Thoracic aorta (tissue), 2 donors: ENCODE results near the gene RGP1. TPM values are rescaled to one million over a fixed set of nuclear protein-coding genes. Genes with fewer than 3 reads are reported as not detected.

Experiments used
- ATAC-seq: fragments of 150-250 bp; one replicate; pipeline ENCODE4 v1.8.0; 2017; ENCODE audit warnings: low read depth; ENCODE audit not compliant: insufficient number of reproducible peaks, low FRiP score
- DNase-seq: peaks from one replicate; pipeline ENCODE4 v3.0.0-alpha.2; 2020; ENCODE audit warnings: low spot score
- H3K27ac ChIP-seq, 2 donors: fragments of 200-600 bp; sonication (generic); 1 replicate in 1 of 2; 2 replicates in 1 of 2; pipeline ENCODE4 v1.5.1; 2016; ENCODE audit warnings: mild to moderate bottlenecking in 2 of 2, moderate library complexity in 2 of 2
- H3K27me3 ChIP-seq: fragments of 200-600 bp; sonication (generic); replicated peaks from 2 replicates; pipeline ENCODE4 v1.6.0; 2016; ENCODE audit warnings: mild to moderate bottlenecking; ENCODE audit not compliant: insufficient read depth
- H3K36me3 ChIP-seq: fragments of 200-600 bp; sonication (generic); one replicate; pipeline ENCODE4 v1.5.1; 2016
- H3K4me1 ChIP-seq, 2 donors: fragments of 200-600 bp; sonication (generic); 1 replicate in 1 of 2; 2 replicates in 1 of 2; pipeline versions ENCODE4 v1.5.1 to v1.6.0; 2016; ENCODE audit warnings: low read depth in 2 of 2, mild to moderate bottlenecking in 1 of 2; ENCODE audit not compliant: control insufficient read depth in 1 of 2
- H3K4me3 ChIP-seq: fragments of 200-600 bp; sonication (generic); 2 replicates; pipeline ENCODE4 v1.5.1; 2016; ENCODE audit warnings: mild to moderate bottlenecking
- H3K9me3 ChIP-seq: fragments of 200-600 bp; sonication (generic); 2 replicates; pipeline ENCODE4 v1.5.1; 2016
- total RNA-seq, 2 donors: library from RNA; depleted of rRNA; stranded (reverse); fragments of >200 nt; gene quantifications; one replicate each; pipeline versions ENCODE4 v1.1.0 to v1.2.3, GENCODE V29; 2016
- TF ChIP-seq, protein P1 (sequence below): fragments of 200-600 bp; sonication (generic); IDR thresholded peaks from one replicate; pipeline ENCODE4 v1.5.1; 2019; ENCODE audit warnings: antibody characterized with exemption

Gene RGP1
- total RNA-seq, 2 donors from 2014 or later, result 23.0 to 24.5 TPM

DNA sequence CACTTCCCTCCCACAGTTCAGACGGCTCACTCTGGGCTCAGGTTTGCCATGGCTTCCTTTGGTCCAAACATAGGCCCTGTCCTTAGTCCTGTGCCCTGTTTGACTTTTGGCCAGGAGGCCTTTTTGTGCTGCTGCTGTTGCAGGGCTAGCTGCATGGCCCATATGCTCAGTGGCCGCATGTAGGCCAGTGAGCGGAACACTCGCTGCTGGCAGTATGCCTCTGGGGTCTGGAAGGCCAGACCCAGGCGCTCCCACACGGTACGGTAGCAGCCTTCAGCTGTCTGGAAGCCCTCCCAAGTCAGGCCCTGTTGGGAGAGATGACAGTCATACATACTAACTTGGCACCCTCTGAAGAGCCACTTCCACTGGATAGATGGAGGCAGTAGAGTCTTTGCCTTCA is 11.9 kb upstream of the RGP1 start:
- no peak for ATAC-seq
- Histone ChIP-seq H3K4me3 (no peak overlapping the region), H3K9me3 (no peaks in the 10 kb centered on the region), H3K4me1 (peaks cover 11 to 17% of the 10 kb centered on the region in 2 donors), H3K36me3 (peaks cover 66% of the 10 kb centered on the region), H3K27ac (no peak overlapping the region), H3K27me3 (no peaks in the 10 kb centered on the region)
- TF ChIP-seq, protein P1, sequence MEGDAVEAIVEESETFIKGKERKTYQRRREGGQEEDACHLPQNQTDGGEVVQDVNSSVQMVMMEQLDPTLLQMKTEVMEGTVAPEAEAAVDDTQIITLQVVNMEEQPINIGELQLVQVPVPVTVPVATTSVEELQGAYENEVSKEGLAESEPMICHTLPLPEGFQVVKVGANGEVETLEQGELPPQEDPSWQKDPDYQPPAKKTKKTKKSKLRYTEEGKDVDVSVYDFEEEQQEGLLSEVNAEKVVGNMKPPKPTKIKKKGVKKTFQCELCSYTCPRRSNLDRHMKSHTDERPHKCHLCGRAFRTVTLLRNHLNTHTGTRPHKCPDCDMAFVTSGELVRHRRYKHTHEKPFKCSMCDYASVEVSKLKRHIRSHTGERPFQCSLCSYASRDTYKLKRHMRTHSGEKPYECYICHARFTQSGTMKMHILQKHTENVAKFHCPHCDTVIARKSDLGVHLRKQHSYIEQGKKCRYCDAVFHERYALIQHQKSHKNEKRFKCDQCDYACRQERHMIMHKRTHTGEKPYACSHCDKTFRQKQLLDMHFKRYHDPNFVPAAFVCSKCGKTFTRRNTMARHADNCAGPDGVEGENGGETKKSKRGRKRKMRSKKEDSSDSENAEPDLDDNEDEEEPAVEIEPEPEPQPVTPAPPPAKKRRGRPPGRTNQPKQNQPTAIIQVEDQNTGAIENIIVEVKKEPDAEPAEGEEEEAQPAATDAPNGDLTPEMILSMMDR, result no peak
- no peak for DNase-seq

DNA sequence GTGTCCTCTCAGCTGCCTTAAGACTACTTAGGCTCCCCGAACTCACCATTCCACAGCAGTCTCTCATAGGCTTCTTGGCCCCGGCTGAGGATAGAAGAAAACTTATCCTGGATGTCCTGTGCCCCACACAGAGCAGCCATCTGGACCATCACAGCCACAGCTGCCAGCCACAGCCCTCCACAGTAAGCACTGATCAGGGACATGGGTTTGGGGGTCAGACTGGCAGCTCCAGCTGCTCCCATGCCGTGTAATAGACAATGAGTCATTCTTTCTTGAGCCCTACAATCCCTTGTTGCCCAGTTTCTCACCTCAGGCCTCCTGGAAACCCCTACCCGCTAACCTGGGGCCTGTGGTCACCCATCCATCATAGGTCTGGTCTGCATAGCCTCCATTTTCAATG is 10.9 kb upstream of the RGP1 start:
- no peaks in the 10 kb centered on the region for H3K9me3 ChIP-seq
- no peak overlapping the region for H3K27ac ChIP-seq
- H3K4me1 ChIP-seq, result peaks cover 9 to 14% of the 10 kb centered on the region in 2 donors
- DNase-seq (no peak), ATAC-seq (no peak)
- TF ChIP-seq, protein P1, result no peak
- H3K36me3 ChIP-seq, result peaks cover 76% of the 10 kb centered on the region
- H3K4me3 ChIP-seq, result no peak overlapping the region
- H3K27me3 ChIP-seq, result no peaks in the 10 kb centered on the region

DNA sequence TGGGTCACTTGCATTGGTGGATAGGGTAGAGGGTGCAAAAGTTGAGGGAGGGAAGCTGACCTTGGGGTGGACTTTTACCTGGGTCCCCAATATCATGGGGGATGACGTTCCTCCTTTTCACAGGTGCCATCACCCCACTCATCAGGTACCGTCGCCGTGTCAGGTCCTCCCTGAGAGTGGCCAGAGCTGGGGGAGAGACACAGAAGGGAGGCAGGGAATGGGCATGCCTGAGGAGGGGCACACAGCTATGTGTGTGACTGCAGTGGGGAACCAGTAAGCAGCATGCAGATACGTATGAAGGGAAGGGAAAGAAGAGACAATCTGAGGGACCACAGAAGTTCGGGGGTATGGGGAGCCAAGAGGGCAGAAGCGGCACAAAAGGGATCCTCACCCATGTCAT is 10.2 kb upstream of the RGP1 start:
- Histone ChIP-seq H3K4me3 (no peak overlapping the region), H3K27ac (no peak overlapping the region), H3K36me3 (peaks cover 84% of the 10 kb centered on the region), H3K9me3 (no peaks in the 10 kb centered on the region), H3K4me1 (peaks cover 1 to 7% of the 10 kb centered on the region in 2 donors), H3K27me3 (no peaks in the 10 kb centered on the region)
- DNase-seq, result no peak
- TF ChIP-seq, protein P1, result no peak
- ATAC-seq, result no peak

DNA sequence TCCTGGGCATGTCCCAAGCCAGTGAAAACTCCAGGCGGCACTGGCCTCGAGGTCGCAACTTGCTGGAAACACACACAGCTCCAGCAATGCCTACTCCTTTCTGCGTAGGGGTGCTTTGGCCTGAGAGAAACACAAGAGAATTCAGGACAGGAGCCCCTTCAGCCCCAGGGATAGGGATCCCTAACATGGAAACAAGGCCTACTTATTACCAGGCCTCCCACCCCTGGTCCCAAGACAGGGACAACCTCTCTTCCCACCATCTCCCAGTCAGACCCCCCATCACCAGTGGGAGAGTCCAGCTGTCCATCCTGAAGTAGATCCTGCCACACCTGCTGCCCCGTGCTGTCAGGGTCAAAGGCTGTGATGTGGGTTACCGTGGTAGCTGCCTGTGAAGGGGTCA is 8.8 kb upstream of the RGP1 start:
- TF ChIP-seq, protein P1, result no peak
- DNase-seq (no peak), ATAC-seq (no peak)
- H3K36me3 ChIP-seq, result peaks cover 86% of the 10 kb centered on the region
- H3K4me3 ChIP-seq, result no peak overlapping the region
- no peaks in the 10 kb centered on the region for H3K27me3 ChIP-seq
- H3K9me3 ChIP-seq, result no peaks in the 10 kb centered on the region
- peaks cover 2 to 10% of the 10 kb centered on the region in 2 donors for H3K4me1 ChIP-seq
- H3K27ac ChIP-seq, result no peak overlapping the region

DNA sequence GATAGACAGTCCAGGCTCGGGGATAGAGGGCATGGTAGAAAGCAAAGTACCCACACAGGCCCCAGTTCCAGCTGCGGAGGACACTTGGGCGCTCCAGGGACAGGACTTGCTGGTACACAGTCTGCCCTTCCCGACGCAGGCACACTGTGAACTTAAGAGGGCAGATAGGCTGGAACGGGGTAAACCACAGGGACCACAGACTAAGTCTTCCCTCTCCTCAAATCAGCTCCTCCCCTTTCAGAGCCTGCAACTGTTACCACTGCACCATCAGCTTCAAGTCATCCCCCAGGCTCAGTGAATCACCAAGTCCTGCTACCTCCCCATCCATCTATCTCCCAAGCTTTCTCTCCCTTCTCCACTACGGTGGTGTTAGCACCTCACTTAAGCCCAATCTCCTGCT is 7.3 kb upstream of the RGP1 start:
- Histone ChIP-seq H3K36me3 (peaks cover 75% of the 10 kb centered on the region), H3K27me3 (no peaks in the 10 kb centered on the region), H3K4me3 (no peak overlapping the region), H3K27ac (no peak overlapping the region), H3K4me1 (peaks cover 13 to 24% of the 10 kb centered on the region in 2 donors), H3K9me3 (no peaks in the 10 kb centered on the region)
- ATAC-seq (no peak), DNase-seq (no peak)
- TF ChIP-seq, protein P1, result no peak
